LNCaP clone FGC (cell line): ENCODE data around the gene SLN.

Source experiments
- DNase-seq: peaks from one replicate; pipeline ENCODE4 v3.0.0-alpha.2; 2011; ENCODE audit warnings: low read depth
- H3K4me3 ChIP-seq: 2 replicates; pipeline ENCODE4 v1.5.1; 2011; ENCODE audit warnings: mild to moderate bottlenecking, low read depth, low read length, control low read depth
- CTCF ChIP-seq: IDR thresholded peaks from 2 replicates; pipeline ENCODE4 v1.5.1; 2012; ENCODE audit warnings: mild to moderate bottlenecking; ENCODE audit not compliant: control insufficient read depth, insufficient read depth; ENCODE audit errors: extremely low read depth

Gene SLN

DNA sequence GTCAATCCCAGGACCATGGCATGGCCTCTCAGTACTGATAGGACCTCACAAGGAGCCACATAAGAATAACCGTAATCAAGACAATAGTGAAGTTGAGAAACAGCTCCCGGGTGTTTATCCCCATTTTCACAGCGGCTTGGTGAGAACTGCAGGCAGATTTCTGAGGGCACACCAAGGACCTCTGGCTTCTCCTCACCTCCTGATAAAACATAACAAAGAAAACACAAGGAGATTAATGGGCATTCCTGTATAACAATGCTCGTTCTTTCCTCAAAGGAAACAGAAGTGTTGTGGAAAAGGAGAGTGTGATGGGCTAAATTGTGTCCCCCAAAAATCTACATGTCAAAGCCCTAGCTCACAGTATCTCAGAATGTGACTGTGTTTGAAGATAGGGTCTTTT, 4.0 kb downstream of the SLN start:
- TF ChIP-seq CTCF = no peak
- no peak overlapping the region for H3K4me3 ChIP-seq
- DNase-seq = no peak

- no peak for TF ChIP-seq CTCF
- H3K4me3 ChIP-seq = no peak overlapping the region
- DNase-seq = no peak
Measured at GRCh38 chr11:107707215-107707671, 4.6 kb downstream of the SLN start.

DNA sequence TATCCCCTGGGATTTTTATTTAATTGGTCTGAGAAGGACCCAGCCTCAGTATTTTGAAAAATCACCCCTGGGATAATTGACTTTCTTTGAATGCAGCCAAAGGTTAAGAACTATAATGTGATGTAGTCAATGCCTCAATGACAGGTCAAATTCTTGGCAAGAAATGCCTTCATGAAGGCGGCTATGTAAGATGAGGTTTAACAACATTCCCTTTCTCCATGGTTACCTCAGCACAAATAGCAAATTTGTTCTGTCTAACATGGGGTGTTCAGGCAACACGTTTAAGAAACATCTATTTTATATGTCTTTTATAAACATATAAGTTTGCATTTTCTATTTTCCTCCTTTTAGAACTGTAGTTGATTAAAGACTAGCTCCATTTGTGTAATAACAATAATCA, 5.3 kb downstream of the SLN start:
- H3K4me3 ChIP-seq = no peak overlapping the region
- no peak for DNase-seq
- no peak for TF ChIP-seq CTCF

GRCh38 chr11:107705027-107705426, 6.8 kb downstream of the SLN start:
- DNase-seq = no peak
- no peak for TF ChIP-seq CTCF
- H3K4me3 ChIP-seq = no peak overlapping the region

DNA sequence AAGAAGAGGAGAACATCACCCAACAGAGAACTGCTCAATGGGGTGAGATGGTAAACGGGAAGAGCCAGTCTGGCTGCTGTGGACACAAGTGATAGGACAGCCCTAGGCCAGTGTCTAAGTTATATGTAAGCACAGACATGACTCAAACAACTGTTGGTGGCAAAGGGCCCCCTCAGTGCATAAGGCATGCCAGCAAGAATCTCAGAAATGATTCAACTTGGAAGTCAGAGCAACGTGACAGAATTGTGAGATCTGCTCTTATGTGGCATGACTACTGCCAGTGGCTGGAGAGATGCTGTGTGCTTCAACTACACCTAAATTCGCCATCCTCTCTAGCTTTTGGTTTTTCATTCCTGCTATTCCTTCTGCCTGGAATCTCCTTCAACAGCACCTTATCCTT, 7.4 kb downstream of the SLN start:
- H3K4me3 ChIP-seq = no peak overlapping the region
- no peak for TF ChIP-seq CTCF
- no peak for DNase-seq

- H3K4me3 ChIP-seq = no peak overlapping the region
- DNase-seq = no peak
- no peak for TF ChIP-seq CTCF
Measured at GRCh38 chr11:107702723-107703122, 9.1 kb downstream of the SLN start.

- H3K4me3 ChIP-seq = no peak overlapping the region
- TF ChIP-seq CTCF = no peak
- no peak for DNase-seq
Measured at GRCh38 chr11:107702109-107702660, 9.7 kb downstream of the SLN start.
